NCI-H2171 treated with DMSO at 0.1 percent for 48 hours (cell line): Measurements from ENCODE around the gene STXBP5.

Experiments used
- DNase-seq: peaks from one replicate; lab custom pipeline; 2025; lab: John Stamatoyannopoulos, UW

The STXBP5 gene

DNA sequence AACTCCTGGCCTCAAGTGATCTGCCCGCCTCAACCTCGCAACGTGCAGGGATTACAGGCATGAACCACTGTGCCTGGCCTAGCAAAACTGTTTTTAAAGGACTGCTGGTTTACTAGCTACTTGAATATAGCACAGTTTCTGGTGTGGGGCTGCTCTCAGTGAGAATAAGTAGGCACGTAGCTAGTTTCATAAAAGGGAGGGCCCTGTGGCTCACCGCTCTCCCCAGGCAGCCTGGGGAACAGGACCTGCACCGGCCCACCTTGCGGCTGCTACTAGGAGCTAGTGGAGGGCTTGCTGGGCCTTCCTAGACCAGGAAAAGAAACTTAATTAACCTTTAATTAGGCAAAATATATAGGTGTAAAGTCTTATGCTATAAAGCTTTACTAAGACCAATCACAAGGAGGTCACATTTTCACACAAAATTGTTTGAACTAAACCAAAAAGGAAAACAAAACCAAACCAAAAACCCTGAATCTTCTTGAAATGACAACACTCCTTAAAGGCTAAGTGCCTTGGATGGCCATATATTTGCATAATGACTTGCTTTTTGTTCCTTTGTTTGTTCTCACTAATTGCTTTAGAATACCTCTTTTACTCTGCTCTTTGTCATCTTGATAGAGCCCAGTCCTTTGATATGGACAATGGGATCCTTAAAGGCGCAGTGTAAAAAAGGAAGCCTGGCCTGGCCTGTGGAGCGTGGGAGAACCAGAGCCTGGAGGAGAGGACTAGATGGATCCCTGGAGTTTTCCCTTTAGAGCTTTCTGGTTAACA is 234.7 kb downstream of the STXBP5 start:
- DNase-seq = no peak
